Mucosa of gallbladder (tissue), 1 donor: ENCODE results near the gene NAV2. TPM values are rescaled to one million over a fixed set of nuclear protein-coding genes. Genes with fewer than 3 reads are reported as not detected.
"Not testable (repeated sequence)": the region's sequence is repeated elsewhere in the genome, so short reads cannot be mapped to it uniquely, and the experiment has no call there.

Experiments
- DNase-seq: peaks from one replicate; pipeline ENCODE4 v3.0.0-alpha.2; 2020; ENCODE audit warnings: low spot score
- total RNA-seq: library from RNA; stranded (reverse); gene quantifications from one replicate; pipeline ENCODE4 v1.2.1, GENCODE V29; 2021
- donor health status: DM: no; HTN: no; CAD: no.

NAV2 gene
- total RNA-seq, 1 donor from 2014 or later, result 5.3 TPM

DNA sequence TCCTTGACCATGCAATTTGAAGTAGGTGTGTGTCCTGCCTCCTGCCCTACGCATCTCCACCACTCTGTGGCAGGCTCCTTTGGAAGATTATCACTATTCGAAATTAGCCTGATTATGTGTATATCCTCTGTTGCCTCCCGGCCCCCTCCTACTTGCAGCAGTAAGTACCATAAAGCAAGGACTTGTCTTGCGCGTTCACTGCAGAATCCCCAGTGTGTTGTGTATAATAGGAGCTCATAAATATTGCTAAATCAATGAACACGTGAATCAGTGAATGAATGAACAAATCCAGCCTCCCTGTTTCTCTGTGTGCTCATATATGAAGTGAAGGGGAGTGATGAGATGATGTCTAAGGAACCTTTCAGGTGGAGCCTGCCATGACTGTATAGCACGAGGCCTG lies 237.0 kb downstream of the NAV2 start:
- DNase-seq, result no peak

DNA sequence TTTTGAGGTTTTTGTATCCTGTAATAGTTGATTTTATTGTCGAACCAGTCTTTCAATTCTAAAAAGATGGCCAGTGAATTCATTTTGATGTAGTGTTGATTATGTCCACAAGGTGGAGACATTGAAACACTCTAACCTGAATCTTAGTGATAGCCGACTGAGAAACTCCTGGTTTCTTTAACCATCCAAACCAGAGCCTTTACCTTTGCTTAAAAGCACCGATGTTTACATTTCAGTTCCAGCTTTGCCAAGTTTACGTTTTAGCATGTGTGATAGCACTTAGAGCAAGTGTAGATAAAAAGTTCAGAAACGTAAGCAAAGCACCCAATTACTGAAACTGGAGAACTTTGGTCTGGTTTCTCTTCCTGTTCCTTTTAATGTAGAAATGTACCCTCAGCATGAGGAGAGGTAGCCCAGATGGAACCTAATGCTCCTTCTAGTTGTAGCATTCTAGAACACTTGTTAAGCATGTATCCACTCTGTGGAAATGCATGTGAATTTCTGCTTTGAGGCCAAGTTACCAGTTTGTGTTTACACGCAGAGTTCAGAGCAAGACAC lies 239.0 kb downstream of the NAV2 start:
- DNase-seq, result no peak

DNA sequence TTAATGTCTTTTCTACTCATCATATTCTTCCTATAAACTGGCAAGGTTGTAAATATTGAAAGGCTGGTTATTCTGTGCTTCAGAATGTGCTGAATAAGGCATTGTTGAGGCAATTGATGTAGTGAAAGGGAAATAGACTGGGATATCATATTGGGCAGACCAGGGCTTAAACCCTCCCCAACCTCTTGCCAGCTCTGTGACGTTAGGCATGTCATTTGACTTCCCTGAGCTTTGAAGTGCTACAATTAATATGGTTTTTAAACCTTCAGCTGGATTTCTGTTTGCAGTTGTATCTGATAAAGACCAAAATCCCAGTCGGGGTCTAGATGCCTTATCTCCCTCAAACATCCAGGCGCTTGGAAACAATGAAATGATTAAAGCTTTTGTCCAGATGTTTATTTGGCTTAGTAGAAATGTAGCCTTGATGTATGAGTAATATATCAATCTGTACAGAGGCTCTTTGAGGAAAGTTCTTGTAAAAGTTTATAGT lies 239.5 kb downstream of the NAV2 start:
- DNase-seq, result no peak

DNA sequence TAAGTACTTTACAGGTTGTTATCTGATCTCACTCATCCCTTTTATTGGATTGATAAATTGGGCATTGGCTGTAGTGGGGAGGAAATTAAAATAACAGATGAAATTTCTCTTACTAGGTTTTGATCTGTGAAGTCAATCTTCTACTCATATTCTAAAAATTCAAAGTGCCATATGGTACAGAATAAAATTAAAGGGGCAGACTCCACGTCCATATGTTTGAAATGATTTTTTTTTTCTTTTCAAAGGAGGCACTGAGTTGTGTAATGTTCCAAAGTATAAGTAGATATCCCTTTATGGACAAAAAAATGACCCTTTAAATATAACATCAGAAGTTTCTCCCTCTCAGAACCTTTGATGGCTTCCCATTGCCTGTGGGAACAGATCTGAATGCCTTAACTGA lies 240.3 kb downstream of the NAV2 start:
- DNase-seq, result no peak

DNA sequence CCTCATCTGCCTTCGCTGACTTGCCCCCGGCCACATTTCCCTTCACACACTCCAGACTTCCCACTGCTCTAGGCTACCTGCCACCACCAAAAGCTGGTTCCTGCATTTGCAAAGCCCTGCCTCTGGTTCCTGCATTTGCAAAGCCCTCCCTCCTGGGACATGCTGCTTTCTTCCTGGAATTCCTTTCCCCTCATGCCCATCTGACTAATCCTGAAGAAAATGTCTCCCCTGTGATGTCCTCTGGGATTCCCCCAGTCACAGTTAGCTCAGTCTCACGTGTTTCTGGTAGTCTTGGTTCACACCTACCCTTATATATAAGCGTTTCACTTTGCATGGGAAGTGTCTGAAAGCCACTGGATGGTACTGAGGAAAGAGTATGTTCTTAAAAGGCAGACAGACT lies 240.7 kb downstream of the NAV2 start:
- DNase-seq, result no peak

DNA sequence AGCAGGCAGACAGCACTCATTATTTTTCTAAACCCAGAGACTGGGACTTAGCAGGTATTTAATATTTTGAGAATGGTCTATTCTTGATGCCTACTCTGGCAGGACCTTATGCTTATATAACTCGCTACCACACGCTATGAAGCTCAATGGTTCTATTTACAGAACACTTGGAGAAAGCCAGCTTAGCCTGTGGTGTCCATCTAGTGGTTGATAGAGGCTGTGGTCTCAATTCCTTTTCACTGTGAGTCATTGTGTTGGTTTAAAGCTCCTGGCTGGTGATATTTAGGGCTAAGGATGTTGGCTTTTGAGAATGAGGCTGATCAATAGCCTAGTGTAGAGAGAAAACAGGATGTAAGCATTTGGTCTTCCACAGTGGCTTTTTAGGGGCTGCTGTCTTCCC lies 241.3 kb downstream of the NAV2 start:
- DNase-seq, result no peak

DNA sequence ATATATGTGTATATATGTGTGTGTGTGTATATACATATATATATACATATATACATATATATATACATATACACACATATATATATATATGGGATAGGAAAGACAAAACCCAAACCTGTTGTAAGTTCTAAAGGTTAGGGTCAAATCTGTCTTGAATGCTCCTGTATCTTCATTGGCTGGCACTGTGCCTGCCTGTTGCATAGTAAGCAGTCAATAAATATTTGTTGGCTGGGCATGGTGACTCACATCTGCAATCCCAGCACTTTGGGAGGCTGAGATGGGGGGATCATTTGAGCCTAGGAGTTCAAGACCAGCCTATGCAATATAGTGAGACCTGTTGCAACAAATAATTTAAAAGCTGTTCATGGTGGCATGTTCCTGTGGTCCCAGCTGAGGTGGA lies 242.3 kb downstream of the NAV2 start:
- DNase-seq, result no peak

DNA sequence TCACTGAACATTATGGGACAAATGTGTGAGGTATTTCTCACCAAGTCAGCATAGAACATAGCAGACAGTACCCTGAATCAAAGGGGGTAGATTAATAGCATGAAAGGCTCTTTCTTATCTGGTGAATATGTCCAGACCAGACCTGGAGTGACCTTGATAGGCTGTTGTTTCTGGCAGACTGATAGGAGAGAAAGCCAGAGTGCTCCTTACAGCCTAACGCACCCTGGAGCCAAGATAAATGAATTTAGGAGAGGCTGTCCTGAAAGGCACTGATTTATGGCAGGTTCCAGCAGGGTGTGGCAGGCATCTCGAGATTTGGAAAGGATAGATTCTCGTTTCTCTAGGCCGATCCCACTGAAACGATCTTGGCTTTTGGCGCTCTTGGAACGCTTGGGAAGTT lies 243.0 kb downstream of the NAV2 start:
- no peak for DNase-seq

DNA sequence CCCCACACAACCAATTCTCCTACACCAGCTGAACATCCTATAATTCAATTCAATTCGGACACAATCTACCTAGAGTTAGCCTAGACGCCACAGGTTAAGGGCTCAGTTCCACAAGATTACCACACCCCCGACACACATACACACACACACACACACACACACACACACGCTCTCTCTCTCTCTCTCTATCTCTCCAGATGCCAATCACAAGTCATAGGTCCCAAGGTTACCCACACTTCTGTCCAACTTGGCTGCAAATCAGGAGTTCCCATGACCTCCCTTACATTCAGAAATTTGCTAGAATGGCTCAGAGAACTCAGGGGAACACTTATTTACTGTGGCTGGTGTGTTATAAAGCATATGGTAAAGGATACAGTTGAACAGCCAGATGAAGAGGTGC lies 243.6 kb downstream of the NAV2 start:
- no peak for DNase-seq

DNA sequence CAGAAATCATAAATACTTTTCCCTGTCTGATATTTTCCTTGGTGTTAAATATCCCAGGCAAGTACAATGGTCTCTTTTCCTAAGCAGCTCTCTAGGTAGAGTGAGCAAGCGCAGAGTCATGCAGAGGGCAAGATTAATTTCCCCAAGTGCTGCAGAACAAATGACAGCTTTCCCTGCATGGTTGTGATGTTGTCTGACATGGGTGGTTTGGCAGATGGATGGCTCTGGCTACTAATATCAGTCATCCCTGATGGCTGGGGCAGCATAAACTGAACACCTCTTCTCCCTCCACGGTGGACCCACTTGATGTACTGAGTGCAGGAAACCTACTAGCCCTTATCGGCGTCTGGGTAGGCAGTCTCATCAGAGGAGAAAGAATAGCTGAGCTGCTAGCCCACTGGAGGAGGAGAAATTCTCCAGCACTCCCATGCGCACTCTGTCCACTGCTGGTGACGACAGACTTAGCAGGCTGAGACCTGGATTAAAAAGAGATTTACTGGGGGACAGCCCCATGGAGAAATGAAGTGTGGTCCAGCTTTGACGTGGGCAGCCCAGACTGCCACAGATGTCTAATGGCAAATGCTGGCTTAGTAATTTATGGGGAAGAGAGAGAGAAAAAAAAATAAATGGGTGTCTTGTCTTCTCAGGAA lies 244.8 kb downstream of the NAV2 start:
- DNase-seq, result no peak

DNA sequence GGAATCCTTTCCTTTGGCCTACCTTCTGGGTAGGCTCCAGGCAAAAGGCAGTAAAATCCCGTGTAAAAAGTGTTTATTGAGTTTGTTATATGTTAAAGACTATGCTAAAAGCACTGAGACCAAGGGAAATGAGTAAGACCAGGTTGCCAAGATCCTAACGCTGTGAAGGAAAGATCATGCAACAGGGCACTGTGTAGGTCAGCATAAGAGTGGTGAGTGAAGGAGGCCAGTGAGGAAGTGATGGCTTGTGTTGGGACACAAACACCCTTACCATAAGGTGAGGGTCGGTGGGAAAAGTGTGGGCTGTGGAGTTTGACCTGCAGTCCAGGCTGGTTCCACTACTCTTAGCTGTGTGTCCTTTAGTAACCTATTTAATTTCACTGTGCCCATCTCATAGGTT lies 245.6 kb downstream of the NAV2 start:
- DNase-seq, result no peak

DNA sequence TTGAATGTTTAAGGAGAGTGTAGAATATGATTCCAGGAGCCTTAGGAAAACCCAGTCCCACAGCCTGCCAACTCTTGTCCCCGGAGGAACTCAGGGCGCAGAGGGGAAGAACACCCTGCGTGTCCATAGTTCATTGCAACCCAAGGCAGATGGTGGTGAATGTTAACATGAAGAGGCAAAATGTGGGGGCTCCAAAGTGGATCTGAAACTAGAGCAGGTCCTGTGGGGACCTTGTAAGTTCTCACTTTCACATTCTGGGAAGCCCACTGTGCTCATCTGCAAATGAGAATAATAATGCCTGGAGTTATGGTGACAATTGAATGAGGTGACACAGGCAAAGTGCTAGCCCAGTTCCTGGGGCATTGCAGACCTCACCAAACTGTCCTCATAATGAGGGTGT lies 246.6 kb downstream of the NAV2 start:
- DNase-seq, result no peak

DNA sequence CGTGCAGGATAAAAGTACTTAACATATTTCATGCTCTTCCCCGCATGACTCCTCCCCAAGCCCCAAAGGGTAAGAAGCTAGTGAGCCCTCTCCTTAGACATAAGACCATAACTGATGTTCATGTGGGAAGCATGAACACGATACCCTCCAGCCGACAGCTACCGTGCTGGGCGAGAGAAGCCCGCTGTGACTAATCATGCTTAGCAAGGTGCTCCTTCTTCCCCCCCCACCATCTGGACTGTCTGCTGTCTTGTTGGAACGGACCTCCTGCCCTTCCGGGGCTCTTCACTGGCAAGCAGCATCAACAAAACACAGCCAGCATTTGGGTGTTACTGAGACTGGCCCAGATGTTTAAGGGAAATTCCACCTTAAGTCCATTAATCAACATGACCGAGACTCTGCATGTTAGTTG lies 247.0 kb downstream of the NAV2 start:
- no peak for DNase-seq

DNA sequence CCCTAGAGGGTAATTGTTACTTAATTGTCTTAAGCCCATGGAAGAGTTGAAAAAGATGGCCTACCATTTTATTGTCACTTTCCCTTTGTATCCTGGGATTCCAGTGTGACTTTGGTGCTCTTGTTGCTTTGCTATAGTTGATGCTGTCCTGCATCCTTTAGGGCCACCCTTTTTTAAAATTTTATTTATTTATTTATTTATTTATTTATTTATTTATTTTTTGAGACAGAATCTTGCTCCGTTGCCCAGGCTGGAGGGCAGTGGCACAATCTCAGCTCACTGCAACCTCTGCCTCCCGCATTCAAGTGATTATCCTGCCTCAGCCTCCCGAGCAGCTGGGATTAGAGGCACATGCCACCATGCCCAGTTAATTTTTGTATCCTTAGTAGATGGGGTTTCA lies 247.8 kb downstream of the NAV2 start:
- not testable (repeated sequence) for DNase-seq

DNA sequence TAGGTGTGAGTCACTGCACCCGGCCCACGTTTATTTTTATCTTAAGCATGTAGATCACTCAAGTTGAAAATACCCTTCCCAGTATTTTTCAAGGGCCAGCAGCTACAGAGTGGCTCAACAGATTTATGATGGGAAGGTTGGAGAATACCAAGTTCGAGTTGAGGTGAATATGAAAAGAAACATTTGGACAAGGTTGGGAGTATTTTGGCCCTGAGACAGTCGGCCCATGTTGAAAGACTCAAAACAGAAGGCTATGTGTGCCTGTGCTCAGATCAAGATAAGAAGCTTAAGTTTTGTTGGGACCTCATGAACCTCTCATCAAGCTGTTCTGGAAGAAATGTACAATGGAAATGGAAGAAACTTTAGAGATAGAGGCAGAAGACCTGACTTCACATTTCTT lies 248.6 kb downstream of the NAV2 start:
- DNase-seq, result no peak

DNA sequence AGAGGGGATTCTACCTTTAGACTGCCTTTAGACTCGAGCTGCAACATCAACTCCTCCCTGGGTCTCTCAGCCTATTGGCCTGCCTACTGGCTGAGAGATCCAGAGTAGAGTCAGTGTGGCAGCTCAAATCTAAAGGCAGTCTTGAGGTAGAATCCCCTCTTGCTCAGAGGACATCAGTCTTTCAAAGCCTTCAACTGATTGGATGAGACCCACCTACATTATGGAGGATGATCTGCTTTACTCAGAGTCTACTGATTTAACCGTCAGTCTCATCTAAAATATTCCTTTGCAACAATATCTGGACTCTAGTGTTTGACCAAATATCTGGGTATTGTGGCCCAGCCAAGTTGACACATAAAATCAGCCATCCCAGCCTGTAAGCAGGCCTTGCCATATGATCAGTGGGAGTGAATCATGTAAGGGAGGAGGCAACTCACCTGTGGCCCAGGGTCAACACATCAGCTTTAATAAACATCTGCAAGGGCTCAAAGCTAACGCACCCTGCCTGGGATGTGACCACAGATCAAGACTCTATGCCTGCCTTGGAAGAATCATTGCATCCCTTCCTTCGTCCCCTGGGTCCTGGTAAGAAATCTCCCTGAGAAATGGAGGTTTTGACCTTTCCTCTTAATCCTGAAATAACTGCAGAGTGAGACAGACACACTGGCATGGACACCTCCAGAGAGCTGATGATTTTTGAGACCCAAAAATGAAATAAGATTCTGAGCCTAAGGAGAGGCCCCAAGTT lies 249.6 kb downstream of the NAV2 start:
- no peak for DNase-seq

DNA sequence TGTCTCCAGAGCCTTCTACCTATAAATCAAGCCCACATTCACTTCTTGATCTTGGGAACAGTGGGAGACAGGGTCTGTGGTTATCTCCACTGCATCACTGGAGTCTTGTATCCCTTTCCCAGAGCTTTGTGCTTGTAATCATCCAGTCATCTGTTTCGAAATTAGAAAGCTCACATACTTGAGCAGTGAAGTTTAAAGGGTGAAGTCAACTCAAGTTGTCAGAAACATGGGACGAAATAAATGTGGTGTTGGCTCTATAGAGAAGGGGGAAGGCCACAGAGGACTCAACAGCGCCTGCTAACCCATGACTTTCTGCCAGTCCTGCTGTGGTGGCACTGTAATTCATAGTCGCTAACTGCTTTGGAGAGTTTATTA lies 250.2 kb downstream of the NAV2 start:
- no peak for DNase-seq

DNA sequence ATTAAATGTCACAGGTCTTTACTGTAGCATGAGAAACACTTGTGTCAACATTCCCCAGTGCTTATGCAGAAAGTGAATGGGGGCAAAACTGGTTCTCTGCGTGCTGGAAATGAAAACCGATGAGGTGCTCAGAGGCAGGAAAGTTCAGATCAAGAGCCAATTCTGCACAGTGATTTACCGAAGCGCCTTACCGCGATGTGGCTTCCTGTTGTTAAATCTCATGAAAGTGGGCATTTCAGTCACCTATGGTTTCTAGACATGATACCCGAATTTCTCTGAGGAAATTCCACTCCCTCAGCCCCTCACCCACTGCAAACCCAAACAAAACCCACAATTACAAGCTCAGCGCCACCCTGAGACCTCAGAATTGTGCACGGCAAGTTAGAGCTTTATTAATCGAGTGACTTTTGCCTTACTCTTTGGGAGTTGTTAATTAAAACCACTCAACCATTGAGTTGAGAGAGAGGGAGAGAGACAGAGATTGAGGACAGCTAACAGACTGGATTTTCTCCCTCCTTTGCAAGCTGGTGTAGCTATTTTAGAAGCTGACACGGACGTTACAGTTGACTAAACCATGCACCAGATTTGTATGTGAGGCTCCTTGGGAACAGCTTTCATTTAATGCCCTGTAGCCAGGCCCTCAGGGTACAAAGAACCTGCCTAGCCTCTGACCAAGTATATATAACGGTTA lies 251.2 kb downstream of the NAV2 start:
- no peak for DNase-seq

DNA sequence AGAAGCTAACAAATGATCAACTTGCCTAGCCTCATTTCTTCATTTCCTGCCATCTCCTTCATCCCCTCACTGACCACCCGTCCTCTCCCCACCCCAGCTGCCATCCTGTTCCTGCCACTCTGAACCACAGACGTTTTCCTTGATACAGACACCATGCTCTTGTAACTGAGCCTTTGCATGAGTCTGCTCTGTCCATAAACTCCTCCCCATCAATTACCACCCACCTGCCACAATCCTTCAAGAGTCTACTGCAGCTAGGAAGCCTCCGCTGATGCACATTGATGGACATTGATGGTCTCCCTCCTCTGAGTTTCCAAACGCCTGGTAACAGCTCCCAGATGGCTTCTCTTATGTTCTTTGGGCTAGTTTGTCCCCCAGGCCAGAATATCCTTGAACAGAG lies 253.8 kb downstream of the NAV2 start:
- no peak for DNase-seq

DNA sequence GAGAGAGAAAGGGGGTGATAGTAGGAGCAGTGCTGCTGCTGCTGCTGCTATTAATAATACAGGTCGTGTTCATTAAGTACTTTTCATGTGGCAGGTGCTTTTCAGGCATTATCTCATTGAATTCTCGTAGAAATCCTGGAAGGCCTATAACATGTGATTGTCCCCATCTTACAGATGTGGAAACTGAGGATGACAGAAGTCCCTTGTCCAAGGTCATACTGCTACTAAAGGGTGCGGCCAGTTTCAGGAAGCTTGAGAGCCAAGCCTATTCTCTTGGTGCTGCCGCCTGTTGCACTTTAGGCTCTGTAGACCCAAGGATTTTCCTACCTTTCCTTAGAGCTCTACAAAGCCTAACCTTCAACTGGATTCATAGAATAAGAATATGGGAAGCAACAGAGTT lies 254.3 kb downstream of the NAV2 start:
- DNase-seq, result no peak

DNA sequence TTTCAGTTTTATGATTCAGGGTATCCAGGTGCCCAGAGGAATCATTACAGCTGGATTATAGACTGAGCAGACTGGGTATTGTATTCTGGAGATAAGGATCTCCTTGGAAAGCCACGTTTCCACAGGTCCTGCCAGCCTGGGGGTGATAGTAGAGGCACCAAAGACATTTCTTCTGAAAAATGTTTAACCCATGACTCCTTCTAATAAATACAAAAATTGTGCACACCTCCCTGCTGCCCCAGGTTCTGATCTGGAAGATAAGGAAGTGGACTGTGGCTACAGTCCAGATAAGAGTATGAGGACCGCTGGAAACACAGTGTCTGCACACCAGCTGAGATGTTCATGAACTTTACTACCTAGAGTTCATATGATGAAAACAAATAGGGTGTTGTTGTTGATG lies 255.2 kb downstream of the NAV2 start:
- no peak for DNase-seq

DNA sequence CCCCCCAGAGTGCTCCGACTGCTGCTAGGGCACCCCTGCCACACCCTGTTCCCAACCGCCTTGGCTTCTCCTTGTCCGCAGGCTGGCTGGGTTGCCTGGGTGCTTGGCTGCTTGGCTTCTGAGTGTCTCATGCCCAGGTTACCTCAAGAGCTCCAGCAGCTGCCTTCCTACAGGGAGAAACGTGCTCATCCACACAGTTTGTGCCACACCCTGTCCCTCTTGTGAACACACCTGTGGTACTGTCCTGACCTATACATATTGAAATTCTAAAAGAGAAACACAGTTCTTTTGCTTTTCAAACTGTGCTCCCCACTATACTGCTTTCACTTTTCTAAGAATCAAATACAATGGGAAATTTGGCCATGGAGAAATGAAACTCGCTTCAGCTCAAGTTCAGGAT lies 256.2 kb downstream of the NAV2 start:
- no peak for DNase-seq

DNA sequence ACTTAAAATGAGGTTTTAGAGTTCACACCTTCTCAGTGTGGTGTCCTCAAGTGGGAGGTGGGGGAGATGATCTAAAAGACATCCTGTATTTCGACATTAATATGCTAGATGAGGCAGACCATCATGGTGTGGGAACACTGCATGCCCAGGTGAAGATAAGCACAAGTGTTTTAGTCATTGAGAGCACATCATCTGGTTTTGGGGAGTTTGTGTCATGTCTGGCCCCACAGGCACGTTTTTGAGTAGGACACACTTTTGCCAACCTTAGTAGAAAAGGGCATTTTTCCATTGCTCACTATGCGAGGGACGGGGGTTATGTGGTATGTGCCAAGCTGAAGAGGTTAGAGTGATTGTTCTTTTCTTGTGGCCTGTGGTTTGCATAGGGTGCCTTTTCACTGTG lies 258.3 kb downstream of the NAV2 start:
- DNase-seq, result no peak
